Adipocyte (in vitro differentiated cells): ENCODE results near the gene COL4A2.

Experiments used
- DNase-seq: peaks from one replicate; pipeline ENCODE4 v3.0.0-alpha.2; 2015; ENCODE audit warnings: low read depth
- H3K27me3 ChIP-seq: replicated peaks from 2 replicates; pipeline ENCODE4 v1.7.0; 2013; ENCODE audit warnings: mild to moderate bottlenecking, low read length, moderate library complexity; ENCODE audit not compliant: control insufficient read depth, insufficient read depth
- H3K36me3 ChIP-seq: 2 replicates; pipeline ENCODE4 v1.7.0; 2013; ENCODE audit warnings: low read length, mild to moderate bottlenecking, moderate library complexity; ENCODE audit not compliant: control insufficient read depth, insufficient read depth, severe bottlenecking
- H3K4me1 ChIP-seq: 2 replicates; pipeline ENCODE4 v1.7.0; 2013; ENCODE audit warnings: mild to moderate bottlenecking, low read length, moderate library complexity; ENCODE audit not compliant: control insufficient read depth, insufficient read depth
- H3K4me3 ChIP-seq: 2 replicates; pipeline ENCODE4 v1.7.0; 2013; ENCODE audit warnings: mild to moderate bottlenecking, low read length, moderate library complexity
- H3K9ac ChIP-seq: 2 replicates; pipeline ENCODE4 v1.7.0; 2013; ENCODE audit warnings: mild to moderate bottlenecking, low read length, moderate library complexity
- H3K9me3 ChIP-seq: 2 replicates; pipeline ENCODE4 v1.7.0; 2013; ENCODE audit warnings: mild to moderate bottlenecking, low read length, moderate library complexity; ENCODE audit not compliant: control insufficient read depth

COL4A2 gene

DNA sequence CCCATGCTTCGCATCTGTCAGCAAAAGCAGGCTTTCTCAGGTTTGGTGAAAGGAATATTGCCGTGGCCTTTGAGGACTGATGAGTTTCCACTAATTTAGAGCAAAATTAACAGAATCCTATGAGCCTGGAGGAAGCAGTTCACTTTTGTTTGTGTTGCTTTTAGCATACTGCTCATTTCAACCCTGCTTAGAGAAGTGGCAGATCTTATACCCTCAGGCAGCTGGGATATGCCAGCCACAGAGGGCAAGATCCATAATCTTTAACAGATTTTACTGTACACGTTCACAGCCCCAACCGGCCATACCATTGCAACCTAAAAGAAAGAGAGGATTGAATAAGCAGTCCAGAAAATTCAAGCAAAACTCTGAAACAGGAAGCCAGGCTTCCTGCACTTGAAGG is 60.5 kb downstream of the COL4A2 start:
- DNase-seq: no peak

DNA sequence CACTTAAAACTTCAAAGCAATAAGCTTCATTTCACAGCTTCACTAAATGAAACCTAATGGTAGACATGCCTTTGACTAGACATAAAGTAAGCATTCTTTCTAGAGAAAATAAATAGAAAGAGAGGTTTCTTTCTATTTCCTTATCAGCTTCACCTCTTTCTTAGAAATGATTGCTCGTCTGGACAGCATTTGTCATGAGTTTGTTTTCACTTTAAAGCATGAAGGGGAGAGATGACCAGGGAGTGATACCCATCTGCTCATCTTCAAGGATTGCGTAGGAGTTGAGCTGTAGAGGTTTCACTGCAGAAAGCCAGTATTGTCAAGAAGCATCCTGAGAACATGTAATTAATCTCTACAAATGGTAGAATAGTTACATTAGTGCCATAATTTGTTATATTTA is 61.3 kb downstream of the COL4A2 start:
- H3K36me3 ChIP-seq: peaks cover 44% of the 10 kb centered on the region
- no peaks in the 10 kb centered on the region for H3K9me3 ChIP-seq
- no peak for DNase-seq
- H3K9ac ChIP-seq: no peak overlapping the region
- H3K4me1 ChIP-seq: peaks cover 12% of the 10 kb centered on the region
- H3K4me3 ChIP-seq: no peak overlapping the region
- no peaks in the 10 kb centered on the region for H3K27me3 ChIP-seq

More for the DNA sequence above, 60.5 kb downstream of the COL4A2 start:
- peaks cover 12% of the 10 kb centered on the region for H3K4me1 ChIP-seq
- H3K36me3 ChIP-seq: peaks cover 52% of the 10 kb centered on the region
- no peaks in the 10 kb centered on the region for H3K9me3 ChIP-seq
- no peak overlapping the region for H3K4me3 ChIP-seq
- H3K27me3 ChIP-seq: no peaks in the 10 kb centered on the region
- no peak overlapping the region for H3K9ac ChIP-seq

- no peak for DNase-seq
- H3K27me3 ChIP-seq: no peaks in the 10 kb centered on the region
- peaks cover 8% of the 10 kb centered on the region for H3K4me1 ChIP-seq
- peaks cover 37% of the 10 kb centered on the region for H3K36me3 ChIP-seq
- H3K9me3 ChIP-seq: no peaks in the 10 kb centered on the region
- no peak overlapping the region for H3K4me3 ChIP-seq
- no peak overlapping the region for H3K9ac ChIP-seq
These were observed 62.3 kb downstream of the COL4A2 start for GRCh38 chr13:110369400-110369799.

DNA sequence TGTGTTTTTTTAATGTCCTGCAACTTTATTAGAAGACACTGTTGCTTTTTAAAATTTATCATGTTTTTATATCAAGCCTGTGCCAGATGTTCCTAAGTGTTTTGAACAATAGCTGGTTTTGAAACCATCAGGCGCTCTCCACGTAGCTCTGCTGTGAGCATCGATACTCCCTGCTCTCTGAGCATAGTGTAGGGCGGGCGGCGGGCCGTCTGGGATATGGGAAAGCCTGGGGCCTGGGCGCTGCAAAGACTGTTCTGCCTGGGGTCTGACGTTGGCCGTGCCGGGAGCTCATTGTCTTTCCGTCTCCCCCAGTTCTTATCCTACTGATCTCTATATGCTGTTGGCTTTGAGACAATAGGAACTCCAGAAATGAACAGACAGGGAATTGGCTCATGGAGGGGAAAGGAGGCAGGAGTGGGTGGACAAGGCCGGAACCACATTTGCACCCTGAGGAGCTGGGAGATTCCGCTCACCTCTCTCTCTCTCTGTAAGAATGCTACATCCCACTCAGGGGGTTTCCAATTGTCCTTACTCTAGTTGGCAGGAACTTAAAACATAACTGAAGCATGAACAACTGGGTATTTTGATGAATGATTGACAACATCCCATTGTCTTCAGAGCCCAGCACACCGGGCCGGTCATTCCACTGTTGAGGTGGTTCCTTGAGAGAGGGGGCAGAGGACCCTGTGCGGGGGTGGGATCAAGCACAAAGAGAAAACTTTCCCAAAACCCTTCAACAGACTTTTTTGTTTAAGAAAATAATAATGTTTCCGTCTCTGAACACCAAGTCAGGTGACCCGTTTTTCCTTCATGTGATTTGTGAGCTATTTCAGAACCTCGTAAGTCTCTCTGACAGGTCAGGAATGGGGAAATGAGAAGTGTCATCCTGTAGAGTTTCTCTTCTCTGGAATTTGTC is 64.7 kb downstream of the COL4A2 start:
- Histone ChIP-seq H3K9me3 (no peaks in the 10 kb centered on the region), H3K27me3 (no peaks in the 10 kb centered on the region), H3K36me3 (peaks cover 28% of the 10 kb centered on the region), H3K9ac (no peak overlapping the region), H3K4me3 (no peak overlapping the region), H3K4me1 (peaks cover 15% of the 10 kb centered on the region)
- no peak for DNase-seq

DNA sequence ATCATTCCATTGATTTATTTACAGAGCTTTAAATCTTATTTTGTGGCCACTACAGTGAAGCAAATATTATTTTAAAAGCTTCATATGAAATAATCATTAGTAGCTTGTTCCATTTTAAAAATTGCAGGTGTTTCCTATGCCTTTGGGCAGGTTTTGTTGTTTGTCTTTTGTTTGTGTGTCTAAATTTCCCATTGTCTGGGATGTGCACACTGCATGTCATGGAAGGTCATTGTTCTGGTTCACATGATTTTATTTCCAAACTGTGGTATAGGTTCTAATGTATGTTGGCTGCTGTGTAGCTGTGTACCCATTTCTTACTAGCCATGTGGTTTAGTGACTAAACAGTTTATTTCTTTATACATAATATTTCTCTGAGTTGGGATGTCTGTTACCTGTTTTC is 65.6 kb downstream of the COL4A2 start:
- no peak overlapping the region for H3K9ac ChIP-seq
- H3K9me3 ChIP-seq: no peaks in the 10 kb centered on the region
- peaks cover 24% of the 10 kb centered on the region for H3K4me1 ChIP-seq
- DNase-seq: no peak
- no peaks in the 10 kb centered on the region for H3K27me3 ChIP-seq
- H3K4me3 ChIP-seq: no peak overlapping the region
- peaks cover 22% of the 10 kb centered on the region for H3K36me3 ChIP-seq

- Histone ChIP-seq H3K4me3 (no peak overlapping the region), H3K9me3 (no peaks in the 10 kb centered on the region), H3K36me3 (peaks cover 13% of the 10 kb centered on the region), H3K9ac (no peak overlapping the region), H3K4me1 (peaks cover 33% of the 10 kb centered on the region), H3K27me3 (no peaks in the 10 kb centered on the region)
- DNase-seq: no peak
These were observed 66.5 kb downstream of the COL4A2 start for GRCh38 chr13:110373617-110374016.

DNA sequence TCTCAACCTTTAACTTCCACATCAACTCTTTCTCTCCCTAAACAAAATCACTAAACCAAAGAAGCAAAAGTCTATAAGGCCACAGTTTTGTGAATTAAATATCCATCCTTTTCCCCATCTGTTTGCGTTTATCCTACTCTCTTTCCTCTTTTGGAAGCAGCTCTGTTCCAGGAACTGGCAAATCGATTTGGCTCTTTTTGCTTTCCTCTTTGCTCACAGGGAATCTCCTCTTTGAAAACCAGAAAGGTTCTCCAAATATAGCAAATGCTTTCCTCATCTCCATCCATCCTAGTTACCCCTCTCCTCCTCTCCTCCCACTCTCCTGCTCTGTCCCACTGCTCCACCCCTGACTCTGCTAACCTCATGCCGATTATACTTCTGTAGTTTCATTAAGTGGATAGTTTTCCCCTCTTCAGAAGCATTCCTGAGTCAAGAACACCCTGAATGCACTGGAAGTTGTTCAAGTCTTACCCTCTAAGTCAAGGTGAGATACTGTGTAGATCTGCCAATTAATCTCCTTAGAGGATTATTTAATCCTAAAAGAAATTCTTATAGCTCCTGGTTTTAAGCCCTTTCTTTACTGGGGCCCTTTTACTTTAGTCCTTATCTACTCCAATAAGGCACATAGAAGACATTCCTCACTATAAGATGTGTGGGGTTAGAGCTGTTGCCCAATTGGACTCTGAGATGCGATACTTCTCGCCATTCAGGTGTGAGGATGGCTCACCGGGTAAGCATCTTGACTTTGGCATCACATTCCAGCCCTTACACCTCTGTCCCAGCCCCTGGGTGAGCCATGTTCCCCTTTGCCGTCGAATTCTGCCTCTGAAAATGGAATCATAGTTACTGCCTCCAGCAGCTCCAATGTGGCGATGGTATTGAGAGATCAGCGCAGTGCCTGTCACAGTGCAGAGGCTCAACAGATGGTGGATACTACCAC is 67.6 kb downstream of the COL4A2 start:
- no peaks in the 10 kb centered on the region for H3K27me3 ChIP-seq
- peaks cover 44% of the 10 kb centered on the region for H3K4me1 ChIP-seq
- H3K36me3 ChIP-seq: peaks cover 13% of the 10 kb centered on the region
- H3K4me3 ChIP-seq: no peak overlapping the region
- no peak for DNase-seq
- no peak overlapping the region for H3K9ac ChIP-seq
- no peaks in the 10 kb centered on the region for H3K9me3 ChIP-seq

DNA sequence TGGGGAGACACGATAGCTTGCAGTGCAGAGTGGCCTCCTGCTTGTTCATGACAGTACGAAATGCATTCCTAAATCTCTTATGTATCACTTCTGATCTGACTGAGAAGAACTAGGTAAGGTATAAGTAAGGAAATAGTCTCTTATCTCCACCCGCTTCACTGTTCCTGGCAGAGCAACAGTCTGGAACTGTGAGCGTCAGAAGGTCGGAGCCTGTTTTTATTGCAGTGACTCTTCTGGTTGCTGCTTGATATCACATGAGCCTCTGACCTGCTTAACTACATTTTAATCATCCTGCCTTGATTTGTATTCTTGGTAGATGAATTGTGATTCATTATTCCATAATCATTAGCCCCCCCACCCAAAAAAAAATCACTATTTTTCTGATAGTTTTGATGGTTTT is 69.0 kb downstream of the COL4A2 start:
- Histone ChIP-seq H3K4me1 (peaks cover 53% of the 10 kb centered on the region), H3K27me3 (no peaks in the 10 kb centered on the region), H3K9me3 (no peaks in the 10 kb centered on the region), H3K36me3 (peaks cover 20% of the 10 kb centered on the region), H3K4me3 (no peak overlapping the region), H3K9ac (no peak overlapping the region)
- DNase-seq: no peak

DNA sequence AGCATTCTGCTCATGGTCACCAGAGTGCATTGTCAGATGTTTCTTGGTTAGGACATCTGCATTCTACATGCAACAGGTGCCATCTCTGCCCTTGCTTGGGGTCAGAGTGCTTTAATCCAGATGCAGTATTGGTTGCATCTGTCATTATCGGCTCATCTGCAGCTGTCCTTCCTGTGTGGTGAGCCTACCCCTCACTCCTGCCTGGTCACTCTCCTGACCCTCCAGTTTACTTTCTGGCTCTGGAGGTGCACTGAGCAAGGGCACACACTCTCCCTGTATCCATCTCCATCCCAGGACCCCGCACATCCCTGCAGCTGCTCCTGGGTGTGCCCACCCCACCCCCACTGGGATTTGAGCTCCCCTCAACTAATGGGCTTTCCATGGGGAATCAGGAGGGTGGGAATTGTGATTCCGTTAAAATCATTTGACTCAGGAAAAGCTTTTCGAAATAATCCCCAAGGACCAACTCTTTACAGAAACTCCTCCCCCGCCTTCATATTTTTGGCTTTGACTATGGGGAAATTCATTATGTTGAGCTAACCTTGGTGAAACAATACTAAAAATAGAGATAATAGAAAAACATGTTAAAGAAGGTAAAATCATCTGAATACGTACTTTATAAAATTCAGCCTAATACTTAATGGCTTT is 70.2 kb downstream of the COL4A2 start:
- no peaks in the 10 kb centered on the region for H3K27me3 ChIP-seq
- H3K9me3 ChIP-seq: no peaks in the 10 kb centered on the region
- H3K9ac ChIP-seq: peak overlapping the region; percentile 65
- H3K36me3 ChIP-seq: peaks cover 32% of the 10 kb centered on the region
- H3K4me3 ChIP-seq: peak overlapping the region; percentile 7
- DNase-seq: no peak
- H3K4me1 ChIP-seq: peaks cover 55% of the 10 kb centered on the region

- no peaks in the 10 kb centered on the region for H3K27me3 ChIP-seq
- peaks cover 32% of the 10 kb centered on the region for H3K36me3 ChIP-seq
- no peaks in the 10 kb centered on the region for H3K9me3 ChIP-seq
- peak overlapping the region; percentile 7 for H3K4me3 ChIP-seq
- peaks cover 51% of the 10 kb centered on the region for H3K4me1 ChIP-seq
- no peak for DNase-seq
- H3K9ac ChIP-seq: peak overlapping the region; percentile 65
These were observed 70.7 kb downstream of the COL4A2 start for GRCh38 chr13:110377826-110378201.

DNA sequence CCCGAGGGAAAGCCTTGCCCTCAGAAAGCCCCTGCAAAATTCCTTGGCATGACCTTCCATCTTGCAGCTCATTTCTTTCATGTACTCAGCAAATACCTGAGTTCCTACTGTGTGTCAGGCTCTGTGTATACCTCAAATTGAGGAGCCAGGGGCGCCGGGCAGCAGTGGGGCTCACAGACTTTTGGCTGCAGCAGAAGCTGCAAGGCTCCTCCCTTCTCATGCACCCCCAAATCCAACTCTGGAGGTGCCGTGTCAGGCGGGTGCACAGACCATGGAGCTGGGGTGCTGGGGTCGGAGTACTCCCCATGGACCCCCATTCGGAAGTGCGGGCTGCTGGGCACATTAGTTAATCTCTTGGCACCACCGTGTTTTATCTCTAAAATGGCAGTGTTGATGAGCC is 72.3 kb downstream of the COL4A2 start:
- H3K36me3 ChIP-seq: peaks cover 40% of the 10 kb centered on the region
- no peak for DNase-seq
- peaks cover 50% of the 10 kb centered on the region for H3K4me1 ChIP-seq

More for the DNA sequence above, 72.3 kb downstream of the COL4A2 start:
- H3K27me3 ChIP-seq: no peaks in the 10 kb centered on the region
- H3K9me3 ChIP-seq: no peaks in the 10 kb centered on the region
- H3K9ac ChIP-seq: no peak overlapping the region
- H3K4me3 ChIP-seq: no peak overlapping the region
